GM13976 (cell line): ENCODE measurements around the gene PHF2.

Source experiments
- DNase-seq: peaks from one replicate; pipeline ENCODE4 v3.0.0; 2012; ENCODE audit warnings: low spot score
- in situ Hi-C: fragments of 300-500 bp; cut with MboI; formaldehyde crosslinking; loops from one replicate; pipeline ENCODE4 v1.12.0; 2022; ENCODE audit warnings: low sequenced_read_pairs, mixed read lengths, inconsistent platforms; ENCODE audit not compliant: unreplicated experiment
- TF ChIP-seq, protein P1 (sequence below): IDR thresholded peaks from 2 replicates; pipeline ENCODE4 v1.5.1; 2012; ENCODE audit warnings: borderline replicate concordance, mild to moderate bottlenecking; ENCODE audit not compliant: insufficient read depth; ENCODE audit errors: extremely low read depth, missing control alignments, control extremely low read depth

Gene PHF2

DNA sequence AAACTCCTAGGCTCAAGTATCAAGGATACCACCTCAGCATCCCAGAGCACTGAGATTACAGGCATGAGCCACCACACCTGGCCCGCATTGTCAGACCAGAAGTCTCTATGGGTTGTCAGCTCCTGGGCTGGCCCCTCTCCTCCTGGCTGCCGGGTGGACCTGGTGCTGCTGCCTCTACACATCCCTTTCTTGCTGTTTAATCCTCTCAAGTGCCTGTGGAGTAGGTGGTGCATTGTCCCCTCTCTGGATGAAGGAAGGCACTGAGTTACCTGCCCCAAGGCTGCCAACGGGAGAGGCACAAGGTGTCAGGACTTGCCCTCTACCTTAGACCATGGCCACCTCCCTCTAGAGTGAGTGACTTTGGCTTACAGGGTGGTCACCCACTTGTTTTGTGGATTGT, 37.4 kb downstream of the PHF2 start:
- no peak for DNase-seq
- in situ Hi-C loops: no loop called here
- TF ChIP-seq, protein P1, sequence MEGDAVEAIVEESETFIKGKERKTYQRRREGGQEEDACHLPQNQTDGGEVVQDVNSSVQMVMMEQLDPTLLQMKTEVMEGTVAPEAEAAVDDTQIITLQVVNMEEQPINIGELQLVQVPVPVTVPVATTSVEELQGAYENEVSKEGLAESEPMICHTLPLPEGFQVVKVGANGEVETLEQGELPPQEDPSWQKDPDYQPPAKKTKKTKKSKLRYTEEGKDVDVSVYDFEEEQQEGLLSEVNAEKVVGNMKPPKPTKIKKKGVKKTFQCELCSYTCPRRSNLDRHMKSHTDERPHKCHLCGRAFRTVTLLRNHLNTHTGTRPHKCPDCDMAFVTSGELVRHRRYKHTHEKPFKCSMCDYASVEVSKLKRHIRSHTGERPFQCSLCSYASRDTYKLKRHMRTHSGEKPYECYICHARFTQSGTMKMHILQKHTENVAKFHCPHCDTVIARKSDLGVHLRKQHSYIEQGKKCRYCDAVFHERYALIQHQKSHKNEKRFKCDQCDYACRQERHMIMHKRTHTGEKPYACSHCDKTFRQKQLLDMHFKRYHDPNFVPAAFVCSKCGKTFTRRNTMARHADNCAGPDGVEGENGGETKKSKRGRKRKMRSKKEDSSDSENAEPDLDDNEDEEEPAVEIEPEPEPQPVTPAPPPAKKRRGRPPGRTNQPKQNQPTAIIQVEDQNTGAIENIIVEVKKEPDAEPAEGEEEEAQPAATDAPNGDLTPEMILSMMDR: no peak

- TF ChIP-seq, protein P1: no peak
- in situ Hi-C loops: no loop called here
- no peak for DNase-seq
Observed at GRCh38 chr9:93614830-93615468, 38.6 kb downstream of the PHF2 start.

DNA sequence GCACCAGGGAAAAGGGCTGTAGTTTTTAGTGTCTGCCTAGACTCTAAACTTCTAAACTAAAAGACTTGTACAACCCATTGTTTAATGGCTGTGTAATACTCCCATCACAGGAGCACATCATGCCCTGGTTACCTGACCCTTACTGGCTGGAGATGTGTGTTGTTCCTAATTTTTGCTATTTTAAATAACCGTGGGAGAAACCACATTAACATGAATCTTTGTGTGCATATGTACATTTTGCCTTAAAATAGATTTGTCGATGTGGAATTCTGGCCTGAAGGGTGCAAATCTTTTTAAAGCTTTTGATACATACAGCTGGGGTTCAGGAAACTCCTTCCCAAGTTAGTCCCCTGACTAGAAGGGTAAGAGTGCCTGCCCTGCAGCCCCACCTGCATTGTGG, 39.7 kb downstream of the PHF2 start:
- in situ Hi-C loops: no loop called here
- DNase-seq: no peak
- TF ChIP-seq, protein P1: no peak

- DNase-seq: no peak
- in situ Hi-C loops: no loop called here
- TF ChIP-seq, protein P1: no peak
Observed at GRCh38 chr9:93617273-93617672, 40.9 kb downstream of the PHF2 start.

DNA sequence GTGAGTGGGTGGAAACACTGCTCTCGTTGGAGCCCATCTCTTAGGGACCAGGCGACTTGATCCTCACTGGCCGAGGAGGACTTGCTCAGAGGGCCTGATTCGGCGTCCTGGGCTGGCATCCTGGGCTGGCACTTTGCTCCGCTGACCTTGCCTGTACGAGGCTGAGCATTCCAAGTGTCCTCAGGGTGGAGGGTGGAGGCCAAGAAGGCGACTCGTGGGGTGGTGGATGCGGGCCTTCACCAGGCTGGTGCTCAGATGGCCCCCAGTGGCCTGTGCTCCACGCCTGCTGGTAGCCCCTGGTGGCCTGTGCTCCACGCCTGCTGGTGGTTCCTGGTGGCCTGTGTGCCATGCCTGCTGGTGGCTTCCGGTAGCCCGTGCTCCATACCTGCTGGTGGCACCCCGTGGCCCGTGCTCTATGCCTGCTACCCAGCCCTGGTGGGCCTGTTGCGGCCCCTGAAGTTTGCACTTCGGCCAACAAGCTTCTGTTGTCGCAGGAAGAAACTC, 42.9 kb downstream of the PHF2 start:
- TF ChIP-seq, protein P1: no peak
- in situ Hi-C loops: no loop called here
- no peak for DNase-seq

GRCh38 chr9:93620041-93620506, 43.7 kb downstream of the PHF2 start:
- DNase-seq: no peak
- TF ChIP-seq, protein P1: no peak
- in situ Hi-C loops: no loop called here
